HG03280 (cell line): ENCODE measurements around the gene SLC16A1.
"Not testable (repeated sequence)": the region's sequence is repeated elsewhere in the genome, so short reads cannot be mapped to it uniquely, and the experiment has no call there.

ENCODE experiments used
- ATAC-seq: cut with Tn5 transposase; IDR thresholded peaks from one replicate; pipeline ENCODE4 v1.9.1; 2021; ENCODE audit warnings: mild to moderate bottlenecking, moderate library complexity; ENCODE audit not compliant: unreplicated experiment

The SLC16A1 gene

DNA sequence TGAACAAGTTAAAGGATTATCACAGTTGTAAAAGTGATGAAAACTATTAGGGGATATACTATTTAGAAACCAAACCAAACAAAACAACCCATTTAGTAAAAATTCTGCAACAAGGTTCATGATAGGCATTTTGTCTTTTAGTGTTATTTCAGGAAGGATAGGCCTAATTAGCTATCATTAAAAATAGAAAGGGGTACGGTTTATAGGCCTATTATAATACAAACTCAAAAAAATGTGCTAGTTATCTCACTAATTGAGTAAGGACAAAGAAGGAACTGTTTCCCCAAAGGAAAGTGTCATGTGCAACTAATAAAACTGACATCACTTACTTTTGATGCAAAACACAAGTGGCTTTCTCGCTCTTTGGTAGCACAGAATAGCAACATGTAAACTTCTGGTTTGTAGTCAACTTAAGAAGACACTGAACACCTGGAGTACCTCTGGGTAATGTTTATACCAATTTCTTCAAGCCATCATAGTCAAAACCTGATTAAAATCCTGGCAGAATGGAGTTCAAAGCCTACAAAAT is 28.5 kb downstream of the SLC16A1 start:
- no peak for ATAC-seq

- ATAC-seq = no peak
These were observed 29.1 kb downstream of the SLC16A1 start for GRCh38 chr1:112926858-112927257.

DNA sequence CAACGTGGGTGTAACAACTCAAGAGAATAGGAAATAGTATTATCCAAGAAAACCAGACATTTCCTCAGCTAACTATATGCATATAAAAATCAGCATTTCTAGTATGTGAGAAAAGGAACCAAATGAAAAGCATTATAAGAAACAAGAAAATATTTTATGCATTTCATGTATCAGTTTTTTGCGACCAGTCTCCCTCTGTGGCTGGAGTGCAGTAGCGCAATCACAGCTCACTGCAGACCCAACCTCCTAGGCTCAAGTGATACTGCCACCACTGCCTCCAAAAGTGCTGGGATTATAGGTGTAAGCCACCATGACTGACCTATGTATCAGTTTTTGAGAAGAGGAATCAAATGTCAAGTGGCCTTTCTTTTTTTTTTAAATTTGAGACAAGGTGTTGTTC is 31.0 kb downstream of the SLC16A1 start:
- no peak for ATAC-seq

- no peak for ATAC-seq
These were observed 32.0 kb downstream of the SLC16A1 start for GRCh38 chr1:112923959-112924349.

DNA sequence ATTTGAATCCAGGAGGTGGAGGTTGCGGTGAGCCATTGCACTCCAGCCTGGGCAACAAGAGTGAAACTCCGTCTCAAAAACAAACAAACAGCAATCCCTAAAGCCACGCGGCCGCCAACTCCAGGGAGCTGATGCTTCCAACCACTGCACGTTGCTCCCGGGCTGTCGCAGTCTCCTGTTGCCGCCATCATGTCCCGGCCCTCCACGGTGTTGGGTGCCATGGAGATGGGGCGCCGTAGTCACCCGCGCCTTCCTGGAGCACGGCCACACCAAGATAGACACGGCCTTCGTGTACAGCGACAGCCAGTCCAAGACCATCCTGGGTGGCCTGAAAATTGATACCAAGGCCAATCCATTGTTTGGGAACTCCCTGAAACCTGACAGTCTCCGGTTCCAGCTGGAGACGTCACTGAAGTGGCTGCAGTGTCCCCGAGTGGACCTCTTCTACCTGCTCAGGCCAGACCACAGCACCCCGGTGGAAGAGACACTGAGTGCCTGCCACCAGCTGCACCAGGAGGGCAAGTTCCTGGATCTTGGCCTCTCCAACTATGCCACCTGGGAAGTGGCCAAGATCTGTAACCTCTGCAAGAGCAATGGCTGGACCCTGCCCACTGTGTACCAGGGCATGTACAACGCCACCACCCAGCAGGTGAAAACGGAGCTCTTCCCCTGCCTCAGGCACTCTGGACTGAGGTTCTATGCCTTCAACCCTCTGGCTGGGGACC is 32.6 kb downstream of the SLC16A1 start:
- no peak for ATAC-seq

DNA sequence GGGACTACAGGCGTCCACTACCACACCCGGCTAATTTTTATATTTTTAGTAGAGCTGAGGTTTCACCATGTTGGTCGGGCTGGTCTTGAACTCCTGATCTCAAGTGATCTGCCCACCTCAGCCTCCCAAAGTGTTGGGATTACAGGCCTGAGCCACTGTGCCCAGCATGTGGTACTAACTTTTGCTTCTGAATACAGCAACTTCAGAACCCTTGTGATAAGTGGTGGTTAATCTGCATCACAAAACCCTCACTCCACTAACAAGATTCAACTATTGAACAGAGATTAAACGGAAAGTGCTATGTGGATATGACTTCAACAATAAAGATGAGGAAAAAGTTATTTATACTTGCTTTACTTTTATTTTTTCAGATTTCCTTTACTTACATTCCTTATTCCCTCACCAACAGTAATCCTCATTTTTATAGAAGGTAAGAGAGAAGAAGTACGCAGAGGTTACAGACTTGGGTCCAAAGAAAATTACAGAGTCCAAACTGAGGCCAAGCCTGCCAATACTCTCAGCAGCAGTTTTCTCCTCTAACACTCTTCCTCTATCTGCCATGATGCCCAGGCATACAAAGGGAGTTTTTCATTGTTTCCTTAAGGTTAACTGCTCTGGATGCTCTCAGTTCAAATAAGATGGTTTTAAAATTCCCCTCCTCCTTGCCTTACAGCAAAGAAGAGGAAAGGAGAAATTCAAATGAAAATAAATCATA is 44.3 kb downstream of the SLC16A1 start:
- ATAC-seq = no peak

GRCh38 chr1:112909847-112910246 is 46.1 kb downstream of the SLC16A1 start:
- ATAC-seq = no peak

GRCh38 chr1:112906150-112906698 is 49.8 kb downstream of the SLC16A1 start:
- no peak for ATAC-seq

- ATAC-seq = no peak
These were observed 50.4 kb downstream of the SLC16A1 start for GRCh38 chr1:112905395-112906149.

DNA sequence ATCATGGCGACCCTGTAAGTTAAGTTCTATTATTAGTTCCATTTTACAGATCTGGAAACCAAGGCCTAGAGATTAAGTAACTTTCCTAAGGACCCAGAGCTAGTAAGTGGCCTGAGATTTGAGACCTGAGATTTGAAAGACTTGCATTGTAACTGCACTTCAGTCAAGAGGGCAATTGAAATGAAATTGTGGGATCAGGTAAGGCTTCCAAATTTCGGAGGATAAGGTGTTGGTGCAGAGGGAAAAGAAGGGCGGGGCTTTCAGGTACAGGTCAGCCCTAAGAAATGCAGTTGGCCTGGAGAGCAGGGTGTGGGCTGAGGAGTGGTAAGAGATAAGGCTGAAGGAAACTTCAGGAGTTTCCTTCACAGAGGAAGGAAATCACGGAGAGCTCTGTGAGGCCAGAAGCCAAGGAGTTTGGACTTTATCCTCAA is 51.1 kb downstream of the SLC16A1 start:
- ATAC-seq = no peak

DNA sequence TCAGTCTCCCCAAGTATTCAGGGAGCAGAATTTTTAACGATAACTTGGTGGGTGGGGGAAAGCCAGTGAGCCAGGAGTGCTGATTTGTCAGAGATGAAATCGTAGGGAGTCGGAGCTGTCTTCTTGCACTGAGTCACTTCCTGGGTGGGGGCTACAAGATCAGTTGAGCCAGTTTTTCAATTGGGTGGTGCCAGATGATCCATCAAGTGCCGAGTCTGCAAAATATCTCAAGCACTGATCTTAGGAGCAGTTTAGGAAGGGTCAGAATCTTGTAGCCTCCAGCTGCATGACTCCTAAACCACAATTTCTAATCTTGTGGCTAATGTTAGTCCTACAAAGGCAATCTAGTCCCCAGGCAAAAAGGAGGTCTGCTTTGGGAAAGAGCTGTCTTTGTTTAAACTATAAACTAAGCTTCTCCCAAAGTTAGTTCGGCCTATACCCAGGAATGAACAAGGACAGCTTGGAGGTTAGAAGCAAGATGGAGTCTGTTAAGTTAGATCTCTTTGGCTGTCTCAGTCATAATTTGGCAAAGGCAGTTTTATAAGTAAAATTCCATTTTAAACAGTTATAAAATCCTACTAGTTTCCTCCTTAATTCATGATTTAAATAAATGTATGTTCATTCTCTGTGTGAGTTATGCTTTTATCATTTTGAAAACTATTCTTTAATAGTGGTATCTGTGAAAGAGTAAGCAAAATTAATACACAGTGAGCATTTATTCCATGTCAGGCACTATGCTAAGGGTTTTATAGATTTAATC is 51.7 kb downstream of the SLC16A1 start:
- ATAC-seq = no peak

DNA sequence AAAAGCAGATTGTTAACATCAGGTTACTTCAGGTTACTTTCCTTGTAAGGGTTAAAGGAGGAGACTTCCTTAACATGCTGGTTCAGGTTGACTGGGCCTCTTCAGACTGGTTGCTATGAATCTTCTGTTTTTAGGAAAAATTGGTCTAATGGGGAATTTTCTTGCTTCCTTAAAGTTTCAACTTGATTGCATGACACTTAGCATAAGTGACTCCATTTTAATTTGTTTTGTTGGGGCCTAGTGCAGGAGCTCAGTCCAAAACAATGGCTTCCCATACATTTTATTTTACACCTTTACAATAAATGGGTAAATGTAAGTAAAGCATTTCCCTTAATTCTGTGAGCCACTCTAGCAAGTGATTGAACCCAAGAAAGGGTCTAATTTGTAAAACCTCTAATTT is 53.8 kb downstream of the SLC16A1 start:
- no peak for ATAC-seq

DNA sequence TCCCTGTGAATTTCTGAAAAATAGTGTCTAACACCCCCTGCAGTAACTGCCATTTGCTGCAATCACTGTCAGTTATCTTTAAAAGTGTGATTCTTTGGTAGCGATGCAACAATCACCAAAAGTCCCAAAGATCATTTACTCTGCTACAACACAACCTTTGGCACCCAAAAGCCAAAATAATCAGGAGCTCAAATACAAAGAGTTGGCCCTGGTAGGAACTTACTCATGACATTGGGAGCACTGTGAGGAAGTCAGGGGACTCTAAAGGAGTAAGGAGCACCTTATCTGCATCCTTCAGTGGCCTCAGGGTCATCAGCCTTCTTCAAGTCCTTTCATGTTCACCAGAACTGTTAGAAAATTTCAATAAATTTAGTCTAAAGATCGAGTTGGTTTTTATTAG is 54.6 kb downstream of the SLC16A1 start:
- no peak for ATAC-seq

DNA sequence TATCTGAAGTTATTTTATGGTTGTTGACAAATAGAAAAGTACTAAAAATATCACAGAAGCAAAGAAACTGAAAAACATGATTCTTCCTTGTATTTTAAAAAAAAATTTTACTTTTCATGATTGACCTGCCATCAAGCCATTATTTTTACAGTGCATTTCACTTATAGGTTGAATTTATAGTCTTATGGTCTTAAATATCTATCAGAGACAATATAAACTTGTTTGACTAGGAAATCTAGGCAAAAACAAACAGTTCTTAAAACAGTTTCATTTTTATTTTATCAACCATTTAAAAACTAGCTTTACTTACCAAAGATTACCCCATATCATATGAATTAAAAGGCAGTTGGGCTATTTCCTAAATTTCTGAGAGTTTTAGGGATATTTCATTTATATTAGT is 59.2 kb downstream of the SLC16A1 start:
- no peak for ATAC-seq

- no peak for ATAC-seq
These were observed 61.4 kb downstream of the SLC16A1 start for GRCh38 chr1:112894561-112895011.

DNA sequence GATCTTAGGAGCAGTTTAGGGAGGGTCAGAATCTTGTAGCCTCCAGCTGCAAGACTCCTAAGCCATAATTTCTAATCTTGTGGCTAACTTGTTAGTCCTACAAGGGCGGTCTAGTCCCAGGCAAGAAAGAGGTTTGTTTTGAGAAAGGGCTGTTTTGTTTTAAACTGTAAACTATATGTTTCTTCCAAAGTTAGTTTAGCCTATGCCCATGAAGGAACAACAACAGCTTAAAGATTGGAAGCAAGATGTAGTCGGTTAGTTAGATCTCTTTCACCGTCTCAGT is 62.0 kb downstream of the SLC16A1 start:
- no peak for ATAC-seq

DNA sequence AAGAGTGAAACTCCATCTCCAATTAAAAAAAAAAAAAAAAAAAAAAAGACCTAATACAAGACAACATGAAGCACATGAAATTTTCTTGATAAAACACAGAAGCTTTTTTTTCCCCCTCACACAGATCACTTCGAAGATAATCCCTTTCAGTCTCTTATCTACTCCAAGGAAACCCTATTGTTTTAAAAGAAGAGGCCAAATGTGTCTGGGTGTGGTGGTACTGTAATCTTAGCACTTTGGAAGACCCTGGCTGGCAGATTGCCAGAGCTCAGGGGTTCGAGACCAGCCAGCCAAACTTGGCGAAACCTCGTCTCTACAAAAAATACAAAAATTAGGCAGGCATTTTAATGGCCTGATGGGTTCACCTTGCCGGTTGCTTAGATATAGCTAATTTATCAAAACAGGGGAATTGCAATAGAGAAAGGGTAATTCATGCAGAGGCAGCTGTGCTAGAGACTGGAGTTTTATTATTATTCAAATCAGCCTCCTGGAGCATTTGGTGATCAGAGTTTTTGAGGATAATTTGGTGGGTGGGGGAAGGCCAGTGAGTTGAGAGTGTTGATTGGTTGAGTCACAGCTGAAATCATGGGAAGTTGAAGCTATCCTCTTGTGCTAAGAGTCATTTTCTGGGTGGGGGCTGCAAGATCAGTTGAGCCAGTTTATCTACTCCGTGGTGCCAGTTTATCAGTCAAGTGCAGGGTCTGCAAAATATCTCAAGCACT is 62.5 kb downstream of the SLC16A1 start:
- ATAC-seq = no peak

DNA sequence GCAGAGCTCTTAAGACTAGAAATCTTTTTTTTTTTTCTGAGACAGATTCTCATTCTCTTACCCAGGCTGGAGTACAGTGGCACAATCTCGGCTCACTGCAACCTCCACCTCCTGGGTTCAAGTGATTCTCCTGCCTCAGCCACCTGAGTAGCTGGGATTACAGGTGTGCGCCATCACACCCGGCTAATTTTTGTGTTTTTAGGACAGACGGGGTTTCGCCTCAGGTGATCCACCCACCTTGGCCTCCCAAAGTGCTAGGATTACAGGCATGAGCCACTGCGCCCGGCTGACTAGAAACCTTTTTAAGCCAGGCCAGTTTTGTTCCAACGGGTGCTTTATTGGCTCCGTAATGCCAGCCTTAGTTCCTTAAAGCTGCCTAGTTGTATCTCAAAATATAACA is 66.1 kb downstream of the SLC16A1 start:
- not testable (repeated sequence) for ATAC-seq

DNA sequence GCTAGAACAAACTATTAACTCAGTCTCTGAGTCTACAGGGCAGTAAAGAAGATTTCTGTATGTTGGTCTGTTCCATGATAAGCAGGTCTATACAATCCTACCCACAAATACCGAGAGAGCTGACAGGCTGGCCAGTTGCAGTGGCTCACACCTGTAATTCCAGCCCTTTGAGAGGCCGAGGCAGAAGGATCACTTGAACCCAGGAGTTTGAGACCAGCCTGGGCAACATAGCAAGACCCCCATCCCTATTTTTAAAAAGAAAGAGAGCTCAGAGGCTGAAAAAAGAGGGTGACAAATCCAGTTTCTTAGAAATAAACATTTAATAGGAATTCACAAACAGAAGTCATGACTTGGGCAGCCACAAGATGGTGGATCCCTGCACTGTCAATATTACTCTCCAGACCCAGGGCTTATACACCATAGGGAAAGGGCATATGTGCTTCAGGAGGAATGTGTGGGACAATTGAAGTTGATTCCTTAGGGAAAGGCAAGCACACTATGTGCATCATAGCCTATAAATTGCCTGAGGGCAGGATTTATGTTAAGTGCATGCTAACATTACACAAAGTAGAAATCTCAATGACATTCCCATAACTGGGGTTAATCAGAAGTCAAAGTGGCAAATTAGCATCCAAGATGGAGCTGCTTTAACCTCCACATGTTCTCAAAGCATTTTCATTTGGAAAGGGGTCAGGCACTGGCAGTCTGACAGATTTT is 66.8 kb downstream of the SLC16A1 start:
- no peak for ATAC-seq
